GM18519 (cell line): ENCODE measurements around the gene WDR5B.
"Not testable (repeated sequence)": the region's sequence is repeated elsewhere in the genome, so short reads cannot be mapped to it uniquely, and the experiment has no call there.

ENCODE experiments used
- ATAC-seq: cut with Tn5 transposase; IDR thresholded peaks from one replicate; pipeline ENCODE4 v1.9.1; 2021; ENCODE audit warnings: mild to moderate bottlenecking, moderate library complexity; ENCODE audit not compliant: unreplicated experiment, low FRiP score

The WDR5B gene

DNA sequence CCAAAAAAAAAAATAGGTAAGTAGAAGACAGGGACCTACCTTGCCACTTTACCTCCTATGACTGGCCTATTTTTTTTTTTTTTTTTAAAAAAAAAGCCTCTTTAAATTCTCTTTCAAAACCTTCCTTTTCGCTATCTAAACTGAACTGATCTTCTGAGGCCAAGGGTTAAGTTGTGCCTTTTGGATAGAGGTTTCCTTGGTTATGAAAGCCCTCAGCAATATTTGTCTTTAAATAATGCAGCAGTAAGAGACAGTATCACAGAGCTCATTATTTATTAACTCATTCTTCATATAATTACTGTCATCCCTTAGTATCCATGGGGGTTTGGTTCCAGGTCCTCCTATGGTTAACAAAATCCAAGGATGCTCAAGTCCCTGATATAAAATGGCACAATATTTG lies 41.8 kb downstream of the WDR5B start:
- no peak for ATAC-seq

GRCh38 chr3:122366379-122366749 lies 49.5 kb downstream of the WDR5B start:
- no peak for ATAC-seq

DNA sequence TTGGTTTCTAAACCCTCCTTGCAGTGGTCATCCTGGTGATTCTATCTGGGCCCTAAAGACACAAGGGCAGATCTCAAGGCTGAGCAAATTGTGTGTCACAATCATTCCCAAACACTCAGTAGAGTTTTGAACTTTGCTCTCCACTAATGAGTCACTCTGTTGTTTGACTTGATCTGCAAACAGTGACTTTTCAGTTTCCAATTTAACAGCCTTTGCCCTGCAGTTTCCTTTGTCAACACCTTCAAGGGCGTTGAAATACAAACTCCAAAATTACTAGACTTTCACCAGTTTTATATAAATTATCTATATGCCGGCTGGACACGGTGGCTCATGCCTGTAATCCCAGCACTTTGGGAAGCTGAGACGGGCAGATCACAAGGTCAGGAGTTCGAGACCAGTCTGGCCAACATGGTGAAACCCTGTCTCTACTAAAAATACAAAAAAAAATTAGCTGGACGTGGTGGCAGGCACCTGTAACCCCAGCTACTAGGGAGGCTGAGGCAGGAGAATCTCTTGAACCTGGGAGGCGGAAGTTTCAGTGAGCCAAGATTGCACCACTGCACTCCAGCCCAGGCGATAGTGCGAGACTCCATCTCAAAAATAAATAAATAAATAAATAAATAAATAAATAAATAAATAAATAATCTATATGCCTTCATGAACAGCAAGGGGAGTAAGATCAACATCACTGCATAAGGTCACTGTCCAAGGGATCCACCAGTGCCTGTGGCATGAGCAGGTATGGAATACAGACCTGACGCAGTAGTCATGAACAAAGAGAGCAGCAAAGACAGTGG lies 50.1 kb downstream of the WDR5B start:
- ATAC-seq, result not testable (repeated sequence)

GRCh38 chr3:122365073-122365472 lies 50.8 kb downstream of the WDR5B start:
- ATAC-seq, result no peak

GRCh38 chr3:122364490-122364889 lies 51.4 kb downstream of the WDR5B start:
- ATAC-seq, result no peak
